GM19328 (cell line): ENCODE results near the gene SETD6.
"Not testable (repeated sequence)": the region's sequence is repeated elsewhere in the genome, so short reads cannot be mapped to it uniquely, and the experiment has no call there.

Experiments used
- ATAC-seq: cut with Tn5 transposase; IDR thresholded peaks from one replicate; pipeline ENCODE4 v1.9.1; 2021; ENCODE audit warnings: mild to moderate bottlenecking, moderate library complexity; ENCODE audit not compliant: unreplicated experiment

SETD6 gene

DNA sequence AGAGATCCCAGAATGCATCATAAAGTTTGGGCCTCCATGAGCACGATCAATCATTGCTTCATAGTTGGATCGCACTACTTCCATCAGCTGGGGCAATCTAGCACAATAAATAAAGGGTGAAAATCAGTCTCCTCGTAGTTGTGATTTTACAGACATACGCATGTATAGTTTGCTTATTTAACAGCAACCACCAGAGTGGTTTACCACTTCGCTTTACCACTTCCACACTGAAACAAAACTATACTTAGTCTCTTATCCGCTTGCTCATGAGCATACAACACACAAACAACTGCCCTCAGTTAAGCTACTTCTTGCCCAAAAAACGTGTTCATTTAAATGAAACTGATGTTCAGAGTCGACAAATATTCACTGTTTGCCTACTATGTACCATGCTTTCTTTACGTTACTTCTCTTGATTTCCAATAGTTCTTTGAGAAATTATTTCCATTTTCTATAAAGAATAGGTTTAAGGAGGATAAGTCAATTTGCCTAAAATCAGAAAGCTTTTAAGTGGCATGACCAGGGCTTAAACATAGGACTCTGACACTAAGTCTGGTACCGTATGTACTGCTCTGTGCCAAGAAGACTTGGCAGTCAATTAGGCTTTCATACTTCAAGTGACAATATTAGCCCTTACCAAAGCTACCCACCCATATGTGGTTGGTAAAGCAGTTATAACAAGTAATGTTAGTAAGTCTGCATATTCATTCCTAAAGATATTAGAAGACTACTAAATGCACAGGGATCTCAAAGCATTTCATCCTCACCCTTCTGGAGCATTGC, 22.0 kb downstream of the SETD6 start:
- no peak for ATAC-seq

DNA sequence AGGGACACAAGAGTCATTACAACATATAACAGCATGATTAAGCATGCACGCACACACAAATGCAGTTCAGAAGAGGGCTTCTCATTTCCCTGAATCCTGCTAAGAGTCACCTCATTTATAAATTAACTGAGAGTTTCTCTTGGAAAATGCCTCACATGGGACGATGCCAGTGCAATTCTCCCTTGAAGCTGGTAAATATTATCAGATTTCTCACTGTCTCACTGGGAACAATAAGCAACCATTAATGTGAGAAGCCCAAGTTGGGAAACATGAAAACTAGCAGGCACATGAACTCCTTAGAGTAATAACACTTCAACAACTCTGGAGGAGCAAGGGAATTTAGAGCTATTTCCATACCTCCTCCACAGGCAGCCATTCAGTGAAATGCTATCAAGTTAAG, 26.4 kb downstream of the SETD6 start:
- no peak for ATAC-seq

DNA sequence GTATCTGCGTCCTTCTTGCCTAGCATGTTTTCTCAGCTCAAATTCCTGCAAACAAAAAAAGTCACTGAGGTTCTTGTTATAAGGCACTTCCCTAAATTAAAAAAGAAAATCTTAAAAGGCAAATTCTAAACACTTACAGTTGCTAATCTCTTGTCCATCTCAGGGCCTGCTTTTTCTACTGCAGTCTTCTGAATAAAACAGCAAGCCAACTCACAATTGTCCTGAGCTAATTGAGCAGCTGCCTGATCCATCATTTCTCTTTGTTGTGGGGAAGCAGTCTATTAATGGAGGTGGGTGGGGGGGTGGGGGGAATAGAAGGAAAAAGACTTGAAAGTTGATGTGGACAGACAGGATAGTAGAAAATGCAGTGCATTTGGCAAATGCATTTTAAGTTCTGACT, 27.0 kb downstream of the SETD6 start:
- ATAC-seq, result no peak

DNA sequence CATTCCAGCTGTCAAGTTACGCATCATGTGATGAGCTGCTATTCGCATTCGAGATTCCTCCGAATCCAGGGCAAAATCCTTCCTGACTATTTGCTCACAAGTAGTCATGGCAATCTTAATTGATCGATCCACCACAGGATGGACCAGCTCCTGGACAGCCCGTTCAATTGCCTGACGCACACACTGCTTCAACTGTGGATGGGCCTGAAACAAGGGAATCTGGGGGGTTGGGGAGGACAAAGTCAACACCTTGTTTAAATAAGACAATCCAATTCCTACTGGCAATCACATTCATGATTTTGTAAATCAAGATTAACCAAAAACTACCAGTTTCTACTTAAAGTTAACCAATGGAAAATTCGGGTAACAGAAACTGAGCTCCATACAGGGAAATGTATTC, 28.4 kb downstream of the SETD6 start:
- ATAC-seq, result no peak

DNA sequence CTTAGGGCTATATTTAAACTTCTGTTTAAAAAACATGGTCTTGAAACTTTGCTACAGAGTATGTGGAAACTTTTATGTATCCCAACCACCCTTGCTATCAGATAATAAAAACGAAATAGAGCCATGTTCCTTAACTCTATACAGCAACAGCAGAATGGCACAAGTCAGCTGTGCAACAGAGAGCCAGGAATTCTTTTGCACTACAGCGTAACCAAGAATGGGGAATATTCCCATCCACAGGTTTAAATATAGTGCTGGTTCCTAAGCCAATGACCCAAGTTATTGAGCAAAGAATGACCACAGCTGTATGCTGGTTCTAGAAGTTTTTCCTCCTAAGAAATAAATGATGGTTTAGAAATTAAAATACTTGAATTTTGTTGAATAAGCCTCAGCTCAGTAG, 33.1 kb downstream of the SETD6 start:
- no peak for ATAC-seq

DNA sequence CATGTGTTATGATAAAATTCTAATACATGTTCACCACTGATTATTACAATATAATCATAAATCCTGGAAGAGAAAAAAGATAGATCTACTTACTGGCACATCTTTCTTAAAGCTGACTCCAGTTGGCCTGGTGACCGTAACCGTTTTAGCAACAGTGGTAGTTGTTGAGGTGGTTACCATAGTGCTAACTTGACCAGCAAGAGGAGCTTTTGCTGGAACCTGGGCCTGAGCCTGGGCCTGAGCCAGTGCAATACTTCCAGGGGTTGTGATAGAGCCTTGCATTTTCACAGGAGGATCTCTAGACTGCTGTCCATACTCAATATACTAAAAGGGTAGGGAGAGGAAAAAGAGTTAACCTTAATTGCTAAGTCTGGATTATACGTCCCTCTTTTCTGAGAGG, 36.2 kb downstream of the SETD6 start:
- no peak for ATAC-seq

DNA sequence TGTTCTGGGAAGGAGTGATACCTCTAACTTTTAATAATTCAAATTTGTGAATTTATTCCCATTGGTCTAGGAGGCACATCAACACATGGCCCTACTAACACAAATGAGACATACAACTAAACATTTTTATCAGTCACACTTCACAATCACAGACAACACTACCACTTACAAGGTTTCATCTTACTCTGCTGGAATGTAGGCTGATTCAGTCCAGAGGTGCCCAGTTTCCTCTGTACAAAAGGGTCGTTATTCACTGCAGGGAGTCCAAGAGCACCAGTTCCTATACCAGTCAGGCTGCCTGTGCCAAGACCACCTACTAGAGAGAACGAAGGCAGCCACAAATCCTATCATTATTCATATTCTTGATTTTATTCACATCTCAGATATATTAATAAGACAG, 41.4 kb downstream of the SETD6 start:
- no peak for ATAC-seq

DNA sequence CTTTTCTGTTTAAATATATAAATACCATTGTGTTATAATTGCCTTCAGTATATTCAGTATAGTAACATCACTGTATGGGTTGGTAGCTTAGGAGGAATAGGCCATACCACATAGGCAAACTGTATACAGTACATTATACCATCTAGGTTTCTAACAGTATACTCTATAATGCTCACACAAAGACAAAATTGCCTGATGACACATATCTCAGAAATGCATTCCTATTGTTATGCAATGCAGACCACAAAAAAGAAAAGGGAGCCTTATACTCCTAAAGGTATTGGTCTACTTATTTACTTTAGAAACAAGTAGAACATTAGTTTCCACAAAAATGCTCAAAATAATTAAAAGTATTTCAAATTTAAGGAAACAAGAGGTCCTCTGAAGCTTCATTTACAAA, 47.9 kb downstream of the SETD6 start:
- no peak for ATAC-seq

DNA sequence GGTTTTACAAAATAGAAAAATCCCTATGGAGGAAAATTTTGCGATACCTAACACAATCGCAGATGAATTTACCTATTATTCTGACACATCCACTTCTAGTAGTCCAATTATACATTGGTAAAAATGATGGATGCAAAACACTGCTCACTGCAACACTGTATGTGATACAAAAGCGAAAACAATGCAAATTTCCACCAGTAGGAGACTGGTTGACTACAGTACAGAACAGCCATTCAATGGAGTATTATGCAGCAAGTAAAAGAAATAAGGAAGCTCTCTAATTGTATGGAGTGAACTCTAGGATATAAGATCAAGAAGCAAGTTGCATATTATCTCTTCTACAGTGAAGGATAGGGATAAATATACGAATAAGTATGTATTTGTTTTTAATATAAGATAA, 48.5 kb downstream of the SETD6 start:
- ATAC-seq, result no peak

DNA sequence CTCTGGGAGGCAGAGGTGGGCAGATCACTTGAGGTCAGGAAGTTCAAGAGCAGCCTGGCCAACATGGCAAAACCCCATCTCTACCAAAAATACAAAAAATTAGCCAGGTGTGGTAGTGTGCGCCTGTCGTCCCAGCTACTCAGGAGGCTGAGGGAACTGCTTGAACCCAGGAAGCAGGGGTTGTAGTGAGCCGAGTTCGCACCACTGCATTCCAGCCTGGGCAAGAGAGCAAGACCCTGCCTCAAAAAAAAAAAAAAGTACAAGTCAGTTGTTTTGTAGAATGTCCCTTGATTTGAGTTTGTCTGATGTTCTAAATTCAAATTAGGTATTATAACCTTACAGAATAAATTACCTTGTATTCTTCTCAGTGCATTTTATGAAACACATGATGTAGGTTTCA, 50.4 kb downstream of the SETD6 start:
- not testable (repeated sequence) for ATAC-seq
